Vagina (tissue), 2 donors: ENCODE measurements around the gene ADGRA1. TPM values are rescaled to one million over a fixed set of nuclear protein-coding genes. Genes with fewer than 3 reads are reported as not detected.

Source experiments
- DNase-seq, 2 donors: peaks; one replicate each; pipeline ENCODE4 v3.0.0-alpha.2; 2017; ENCODE audit errors: extremely low spot score in 2 of 2
- H3K27ac ChIP-seq: fragments of 200-600 bp; sonication (generic); one replicate; pipeline ENCODE4 v1.5.1; 2019
- H3K27me3 ChIP-seq: fragments of 200-600 bp; sonication (generic); one replicate; pipeline ENCODE4 v1.5.1; 2019
- H3K36me3 ChIP-seq, 2 donors: fragments of 200-600 bp; sonication (generic); one replicate each; pipeline ENCODE4 v1.5.1; 2017 to 2019
- H3K4me1 ChIP-seq: fragments of 200-600 bp; sonication (generic); one replicate; pipeline ENCODE4 v1.5.1; 2019
- H3K4me3 ChIP-seq, 2 donors: fragments of 200-600 bp; sonication (generic); 1 replicate in 1 of 2; 2 replicates in 1 of 2; pipeline ENCODE4 v1.5.1; 2016 to 2019
- H3K9me3 ChIP-seq: fragments of 200-600 bp; sonication (generic); one replicate; pipeline ENCODE4 v1.5.1; 2019
- CTCF ChIP-seq, 3 experiments: fragments of 450-650 bp in 2 of 3; fragments of 200-600 bp in 1 of 3; sonication (generic) in 1 of 3; IDR thresholded peaks; one replicate each; pipeline ENCODE4 v1.5.1; 2017 to 2019; ENCODE audit warnings: antibody characterized with exemption in 3 of 3, mild to moderate bottlenecking in 2 of 3, moderate library complexity in 2 of 3
- POLR2A ChIP-seq, 2 donors: fragments of 450-650 bp; IDR thresholded peaks; one replicate each; pipeline ENCODE4 v1.6.1; 2017; ENCODE audit warnings: antibody characterized with exemption in 2 of 2, mild to moderate bottlenecking in 2 of 2, moderate library complexity in 2 of 2
- POLR2AphosphoS5 ChIP-seq, 2 donors: sonication (generic); formaldehyde crosslinking; IDR thresholded peaks; one replicate each; pipeline ENCODE4 v1.9.0; 2017; ENCODE audit warnings: antibody characterized with exemption in 2 of 2, mild to moderate bottlenecking in 2 of 2, low read depth in 1 of 2; ENCODE audit not compliant: insufficient read depth in 1 of 2
- intact Hi-C: fragments of 100-400 bp; cut with DNase I; formaldehyde crosslinking; loops from one replicate; pipeline ENCODE4 v1.15.1; 2023
- total RNA-seq: library from RNA; depleted of rRNA; stranded (reverse); fragments of >200 nt; gene quantifications from one replicate; pipeline ENCODE4 v1.2.3, GENCODE V29; 2016

The ADGRA1 gene
- total RNA-seq, 1 donor from 2014 or later, result 0.49 TPM

- H3K4me3 ChIP-seq, result no peak overlapping the region
- TF ChIP-seq POLR2AphosphoS5 (IDR thresholded peaks at IDR 0.05; ENCODE audit: insufficient read depth in 1 of 2, low read depth in 1 of 2) (no peak), POLR2A (IDR thresholded peaks at IDR 0.05) (no peak), CTCF (IDR thresholded peaks at IDR 0.05) (no peak)
- H3K4me1 ChIP-seq, result peaks cover 10% of the 10 kb centered on the region
- no peak overlapping the region for H3K27ac ChIP-seq
- H3K9me3 ChIP-seq, result no peaks in the 10 kb centered on the region
- H3K27me3 ChIP-seq, result peaks cover 7% of the 10 kb centered on the region
- intact Hi-C loops, result no loop called here
- H3K36me3 ChIP-seq, result no peaks in the 10 kb centered on the region
- DNase-seq, result no peak
Measured at GRCh38 chr10:133088956-133089800, 1.5 kb downstream of the ADGRA1 start.

- Histone ChIP-seq H3K4me1 (peaks cover 10% of the 10 kb centered on the region), H3K27me3 (peaks cover 7% of the 10 kb centered on the region), H3K27ac (no peak overlapping the region), H3K36me3 (no peaks in the 10 kb centered on the region), H3K9me3 (no peaks in the 10 kb centered on the region), H3K4me3 (no peak overlapping the region)
- no peak for TF ChIP-seq POLR2A (IDR thresholded peaks at IDR 0.05)
- no peak for TF ChIP-seq POLR2AphosphoS5 (IDR thresholded peaks at IDR 0.05; ENCODE audit: insufficient read depth in 1 of 2, low read depth in 1 of 2)
- TF ChIP-seq CTCF (IDR thresholded peaks at IDR 0.05), result no peak
- no peak for DNase-seq
- intact Hi-C loops, result no loop called here
Measured at GRCh38 chr10:133090101-133090500, 2.4 kb downstream of the ADGRA1 start.

GRCh38 chr10:133090654-133091053, 2.9 kb downstream of the ADGRA1 start:
- no peak overlapping the region for H3K27ac ChIP-seq
- no peak overlapping the region for H3K4me3 ChIP-seq
- H3K27me3 ChIP-seq, result peaks cover 7% of the 10 kb centered on the region
- H3K36me3 ChIP-seq, result no peaks in the 10 kb centered on the region
- intact Hi-C loops, result no loop called here
- H3K9me3 ChIP-seq, result no peaks in the 10 kb centered on the region
- H3K4me1 ChIP-seq, result peaks cover 10% of the 10 kb centered on the region
- TF ChIP-seq POLR2A (IDR thresholded peaks at IDR 0.05) (no peak), CTCF (IDR thresholded peaks at IDR 0.05) (no peak), POLR2AphosphoS5 (IDR thresholded peaks at IDR 0.05; ENCODE audit: insufficient read depth in 1 of 2, low read depth in 1 of 2) (no peak)
- no peak for DNase-seq

GRCh38 chr10:133091316-133091715, 3.6 kb downstream of the ADGRA1 start:
- Histone ChIP-seq H3K9me3 (no peaks in the 10 kb centered on the region), H3K4me3 (no peak overlapping the region), H3K4me1 (peaks cover 10% of the 10 kb centered on the region), H3K27me3 (peaks cover 7% of the 10 kb centered on the region), H3K36me3 (no peaks in the 10 kb centered on the region), H3K27ac (no peak overlapping the region)
- TF ChIP-seq CTCF (IDR thresholded peaks at IDR 0.05) (no peak), POLR2AphosphoS5 (IDR thresholded peaks at IDR 0.05; ENCODE audit: insufficient read depth in 1 of 2, low read depth in 1 of 2) (no peak), POLR2A (IDR thresholded peaks at IDR 0.05) (no peak)
- no peak for DNase-seq
- intact Hi-C loops, result no loop called here

GRCh38 chr10:133093291-133093690, 5.6 kb downstream of the ADGRA1 start:
- no peak for DNase-seq
- Histone ChIP-seq H3K4me3 (no peak overlapping the region), H3K9me3 (no peaks in the 10 kb centered on the region), H3K27me3 (peaks cover 4% of the 10 kb centered on the region), H3K36me3 (no peaks in the 10 kb centered on the region), H3K4me1 (peaks cover 6% of the 10 kb centered on the region), H3K27ac (no peak overlapping the region)
- intact Hi-C loops, result no loop called here
- TF ChIP-seq POLR2AphosphoS5 (IDR thresholded peaks at IDR 0.05; ENCODE audit: insufficient read depth in 1 of 2, low read depth in 1 of 2) (no peak), POLR2A (IDR thresholded peaks at IDR 0.05) (no peak), CTCF (IDR thresholded peaks at IDR 0.05) (no peak)
